DOHH2 (cell line): ENCODE data around the gene XPOT.

ENCODE experiments used
- H3F3A ChIP-seq: fragments of 200-600 bp; sonication (generic), shearing (Covaris generic); 2 replicates; pipeline ENCODE4 v1.6.0; 2016; ENCODE audit warnings: antibody characterized with exemption, mild to moderate bottlenecking; ENCODE audit not compliant: control insufficient read depth, insufficient read depth
- H3K27ac ChIP-seq: fragments of 200-600 bp; sonication (generic); 2 replicates; pipeline ENCODE4 v1.5.1; 2014; ENCODE audit warnings: low read depth, mild to moderate bottlenecking, low read length, moderate library complexity
- H3K27me3 ChIP-seq: fragments of 200-600 bp; sonication (generic); 2 replicates; pipeline ENCODE4 v1.6.1; 2014; ENCODE audit warnings: mild to moderate bottlenecking, low read length, mixed read lengths; ENCODE audit not compliant: control insufficient read depth
- H3K36me3 ChIP-seq: fragments of 200-600 bp; sonication (generic); 2 replicates; pipeline ENCODE4 v1.6.1; 2014; ENCODE audit warnings: mild to moderate bottlenecking, low read length, moderate library complexity, mixed read lengths; ENCODE audit not compliant: control insufficient read depth
- H3K4me1 ChIP-seq: fragments of 200-600 bp; sonication (generic); 2 replicates; pipeline ENCODE4 v1.6.1; 2014; ENCODE audit warnings: mild to moderate bottlenecking, low read length, mixed read lengths; ENCODE audit not compliant: control insufficient read depth
- H3K4me2 ChIP-seq: fragments of 200-600 bp; sonication (generic); 2 replicates; pipeline ENCODE4 v1.6.0; 2014; ENCODE audit warnings: mild to moderate bottlenecking, low read length, moderate library complexity
- H3K4me3 ChIP-seq: fragments of 200-600 bp; sonication (generic); 2 replicates; pipeline ENCODE4 v1.5.1; 2014; ENCODE audit warnings: mild to moderate bottlenecking, low read length, mixed read lengths
- H3K79me2 ChIP-seq: fragments of 200-600 bp; sonication (generic); 2 replicates; pipeline ENCODE4 v1.6.1; 2014; ENCODE audit warnings: mild to moderate bottlenecking, low read length, mixed read lengths; ENCODE audit not compliant: control insufficient read depth
- H3K9me2 ChIP-seq: fragments of 200-600 bp; sonication (generic); replicated peaks from 2 replicates; pipeline ENCODE4 v1.6.1; 2014; ENCODE audit warnings: mild to moderate bottlenecking, low read length, mixed read lengths; ENCODE audit not compliant: control insufficient read depth
- H3K9me3 ChIP-seq: fragments of 200-600 bp; sonication (generic); 2 replicates; pipeline ENCODE4 v1.6.1; 2014; ENCODE audit warnings: antibody characterized with exemption, low read length, mixed read lengths; ENCODE audit not compliant: control insufficient read depth, insufficient read depth
- H4K20me1 ChIP-seq: fragments of 200-600 bp; sonication (generic); 2 replicates; pipeline ENCODE4 v1.6.0; 2014; ENCODE audit warnings: low read depth, mild to moderate bottlenecking, antibody characterized with exemption, low read length, moderate library complexity; ENCODE audit not compliant: control insufficient read depth, insufficient read depth
- CTCF ChIP-seq: fragments of 200-600 bp; sonication (generic); IDR thresholded peaks from one replicate; pipeline ENCODE4 v1.5.1; 2014; ENCODE audit warnings: antibody characterized with exemption, mild to moderate bottlenecking, low read depth, low read length; ENCODE audit not compliant: poor library complexity, severe bottlenecking
- EZH2phosphoT487 ChIP-seq: fragments of 200-600 bp; sonication (generic); IDR thresholded peaks from 2 replicates; pipeline ENCODE4 v1.6.1; 2017; ENCODE audit warnings: borderline replicate concordance, mild to moderate bottlenecking, antibody characterized with exemption, low read length, moderate library complexity, mixed read lengths

Gene XPOT

GRCh38 chr12:64494998-64495729 is 91.0 kb downstream of the XPOT start:
- H3K4me3 ChIP-seq = no peak overlapping the region
- H3F3A ChIP-seq = peaks cover 9% of the 10 kb centered on the region; the same call in 1 of the 2 replicates
- H3K79me2 ChIP-seq = no peaks in the 10 kb centered on the region
- no peak for TF ChIP-seq EZH2phosphoT487
- TF ChIP-seq CTCF = no peak
- peaks cover 76% of the 10 kb centered on the region for H3K36me3 ChIP-seq
- no peak overlapping the region for H3K4me2 ChIP-seq
- H3K9me2 ChIP-seq = no peaks in the 10 kb centered on the region
- no peaks in the 10 kb centered on the region for H3K27me3 ChIP-seq
- no peaks in the 10 kb centered on the region for H3K4me1 ChIP-seq
- H4K20me1 ChIP-seq = no peaks in the 10 kb centered on the region
- no peak overlapping the region for H3K27ac ChIP-seq
- no peaks in the 10 kb centered on the region for H3K9me3 ChIP-seq

- peaks cover 69% of the 10 kb centered on the region for H3K36me3 ChIP-seq
- TF ChIP-seq EZH2phosphoT487 = no peak
- TF ChIP-seq CTCF = no peak
- H3K4me3 ChIP-seq = no peak overlapping the region
- H3K79me2 ChIP-seq = no peaks in the 10 kb centered on the region
- no peaks in the 10 kb centered on the region for H3K4me1 ChIP-seq
- H3K9me3 ChIP-seq = no peaks in the 10 kb centered on the region
- H3F3A ChIP-seq = peaks cover 9% of the 10 kb centered on the region; the same call in 1 of the 2 replicates
- no peaks in the 10 kb centered on the region for H3K9me2 ChIP-seq
- H4K20me1 ChIP-seq = no peaks in the 10 kb centered on the region
- H3K27ac ChIP-seq = no peak overlapping the region
- no peak overlapping the region for H3K4me2 ChIP-seq
- no peaks in the 10 kb centered on the region for H3K27me3 ChIP-seq
These were observed 92.7 kb downstream of the XPOT start for GRCh38 chr12:64496839-64497400.

GRCh38 chr12:64497484-64497883 is 93.3 kb downstream of the XPOT start:
- H3K4me1 ChIP-seq = no peaks in the 10 kb centered on the region
- no peaks in the 10 kb centered on the region for H3K79me2 ChIP-seq
- no peak overlapping the region for H3K27ac ChIP-seq
- no peaks in the 10 kb centered on the region for H3K9me2 ChIP-seq
- no peak overlapping the region for H3K4me3 ChIP-seq
- no peak for TF ChIP-seq CTCF
- TF ChIP-seq EZH2phosphoT487 = no peak
- peaks cover 68% of the 10 kb centered on the region for H3K36me3 ChIP-seq
- no peak overlapping the region for H3K4me2 ChIP-seq
- H4K20me1 ChIP-seq = no peaks in the 10 kb centered on the region
- peaks cover 9% of the 10 kb centered on the region; the same call in 1 of the 2 replicates for H3F3A ChIP-seq
- H3K27me3 ChIP-seq = no peaks in the 10 kb centered on the region
- no peaks in the 10 kb centered on the region for H3K9me3 ChIP-seq
